Nephron progenitor cell (in vitro differentiated cells): ENCODE data around the gene SPRN.
A peak's percentile ranks its signal among the peaks of the same experiment; 100 is the strongest.
"Not testable (repeated sequence)": the region's sequence is repeated elsewhere in the genome, so short reads cannot be mapped to it uniquely, and the experiment has no call there.

Source experiments
- DNase-seq: peaks from one replicate; pipeline ENCODE4 v3.0.0; 2021
- H3K27ac Mint-ChIP-seq: 2 replicates; pipeline ENCODE4 v1.8.0; 2021; ENCODE audit warnings: mild to moderate bottlenecking, moderate library complexity, mixed read lengths
- H3K27me3 Mint-ChIP-seq: 2 replicates; pipeline ENCODE4 v1.8.0; 2021; ENCODE audit warnings: mild to moderate bottlenecking, low read depth, mixed read lengths; ENCODE audit not compliant: poor library complexity
- H3K36me3 Mint-ChIP-seq: 2 replicates; pipeline ENCODE4 v1.8.0; 2021; ENCODE audit warnings: low read depth, mixed read lengths
- H3K4me1 Mint-ChIP-seq: 2 replicates; pipeline ENCODE4 v1.8.0; 2021; ENCODE audit warnings: mixed read lengths
- H3K4me3 Mint-ChIP-seq: 2 replicates; pipeline ENCODE4 v1.8.0; 2021; ENCODE audit warnings: mild to moderate bottlenecking, moderate library complexity, mixed read lengths
- H3K9me3 Mint-ChIP-seq: 2 replicates; pipeline ENCODE4 v1.8.0; 2021; ENCODE audit warnings: mild to moderate bottlenecking, moderate library complexity, mixed read lengths
- CTCF ChIP-seq: fragments of 200-600 bp; sonication (generic); IDR thresholded peaks from 2 replicates; pipeline ENCODE4 v1.5.0; 2021; ENCODE audit warnings: antibody characterized with exemption

Gene SPRN

GRCh38 chr10:133391249-133391635, 33.2 kb downstream of the SPRN start:
- no peak for TF ChIP-seq CTCF
- no peak for DNase-seq
- H3K9me3 Mint-ChIP-seq, result no peaks in the 10 kb centered on the region
- peak overlapping the region; percentile 5 for H3K27ac Mint-ChIP-seq
- peaks cover 33% of the 10 kb centered on the region for H3K4me1 Mint-ChIP-seq
- no peak overlapping the region for H3K4me3 Mint-ChIP-seq
- peaks cover 16% of the 10 kb centered on the region for H3K27me3 Mint-ChIP-seq
- H3K36me3 Mint-ChIP-seq, result peaks cover 5% of the 10 kb centered on the region

GRCh38 chr10:133390597-133391248, 33.7 kb downstream of the SPRN start:
- Mint-ChIP-seq H3K9me3 (no peaks in the 10 kb centered on the region), H3K4me3 (no peak overlapping the region), H3K36me3 (peaks cover 4% of the 10 kb centered on the region), H3K27me3 (peaks cover 19% of the 10 kb centered on the region), H3K27ac (peak overlapping the region; percentile 40), H3K4me1 (peaks cover 31% of the 10 kb centered on the region)
- TF ChIP-seq CTCF, result no peak
- no peak for DNase-seq

- peaks cover 22% of the 10 kb centered on the region for H3K27me3 Mint-ChIP-seq
- H3K4me3 Mint-ChIP-seq, result no peak overlapping the region
- no peak for DNase-seq
- TF ChIP-seq CTCF, result no peak
- H3K9me3 Mint-ChIP-seq, result no peaks in the 10 kb centered on the region
- peaks cover 19% of the 10 kb centered on the region for H3K4me1 Mint-ChIP-seq
- no peak overlapping the region for H3K27ac Mint-ChIP-seq
- no peaks in the 10 kb centered on the region for H3K36me3 Mint-ChIP-seq
Measured at GRCh38 chr10:133388973-133389818, 35.2 kb downstream of the SPRN start.

GRCh38 chr10:133388236-133388972, 36.0 kb downstream of the SPRN start:
- no peak for TF ChIP-seq CTCF
- H3K27ac Mint-ChIP-seq, result no peak overlapping the region
- no peaks in the 10 kb centered on the region for H3K9me3 Mint-ChIP-seq
- H3K4me1 Mint-ChIP-seq, result peaks cover 19% of the 10 kb centered on the region
- no peaks in the 10 kb centered on the region for H3K36me3 Mint-ChIP-seq
- H3K27me3 Mint-ChIP-seq, result peaks cover 24% of the 10 kb centered on the region
- no peak for DNase-seq
- H3K4me3 Mint-ChIP-seq, result no peak overlapping the region

- not testable (repeated sequence) for H3K27ac Mint-ChIP-seq, H3K4me3 Mint-ChIP-seq, DNase-seq, H3K9me3 Mint-ChIP-seq, H3K36me3 Mint-ChIP-seq
- Mint-ChIP-seq H3K27me3 (peaks cover 35% of the 10 kb centered on the region), H3K4me1 (peaks cover 19% of the 10 kb centered on the region)
Measured at GRCh38 chr10:133386951-133387350, 37.5 kb downstream of the SPRN start.

- H3K4me3 Mint-ChIP-seq, result no peak overlapping the region
- peaks cover 48% of the 10 kb centered on the region for H3K27me3 Mint-ChIP-seq
- TF ChIP-seq CTCF, result no peak
- no peak for DNase-seq
- H3K4me1 Mint-ChIP-seq, result peaks cover 19% of the 10 kb centered on the region
- H3K27ac Mint-ChIP-seq, result no peak overlapping the region
- H3K36me3 Mint-ChIP-seq, result peaks cover 5% of the 10 kb centered on the region
- H3K9me3 Mint-ChIP-seq, result no peaks in the 10 kb centered on the region
Measured at GRCh38 chr10:133385214-133385613, 39.2 kb downstream of the SPRN start.
